Fibroblast of lung (primary cell): ENCODE results near the gene CUEDC1. TPM values are rescaled to one million over a fixed set of nuclear protein-coding genes. Genes with fewer than 3 reads are reported as not detected.

Source experiments
- DNase-seq, 2 donors: peaks; one replicate each; pipeline versions ENCODE4 v3.0.0 to v3.0.0-alpha.2; 2010; ENCODE audit warnings: low read depth in 2 of 2
- H2AFZ ChIP-seq: 2 replicates; pipeline ENCODE4 v1.5.1; 2012; ENCODE audit warnings: low read length, control low read depth, inconsistent platforms
- H3K27ac ChIP-seq: 2 replicates; pipeline ENCODE4 v1.5.1; 2011; ENCODE audit warnings: low read length, control low read depth; ENCODE audit not compliant: insufficient read depth
- H3K27me3 ChIP-seq: 2 replicates; pipeline ENCODE4 v1.5.1; 2011; ENCODE audit warnings: mild to moderate bottlenecking, low read length; ENCODE audit not compliant: control insufficient read depth, insufficient read depth
- H3K36me3 ChIP-seq: 2 replicates; pipeline ENCODE4 v1.5.1; 2011; ENCODE audit warnings: low read length; ENCODE audit not compliant: control insufficient read depth, insufficient read depth
- H3K4me1 ChIP-seq: 2 replicates; pipeline ENCODE4 v1.5.1; 2011; ENCODE audit warnings: low read length; ENCODE audit not compliant: control insufficient read depth, insufficient read depth; ENCODE audit errors: extremely low read depth
- H3K4me2 ChIP-seq: 2 replicates; pipeline ENCODE4 v1.5.1; 2011; ENCODE audit warnings: low read length, control low read depth; ENCODE audit not compliant: insufficient read depth; ENCODE audit errors: extremely low read depth
- H3K4me3 ChIP-seq, 4 experiments: fragments of 200-600 bp in 1 of 4; sonication (generic) in 1 of 4; replicated peaks in 1 of 4; 2 replicates each; pipeline ENCODE4 v1.5.1; 2011 to 2016; ENCODE audit warnings: low read length in 4 of 4, low read depth in 3 of 4, mild to moderate bottlenecking in 3 of 4, control low read depth in 2 of 4, inconsistent platforms in 1 of 4, mixed read lengths in 1 of 4; ENCODE audit not compliant: insufficient read depth in 1 of 4; ENCODE audit errors: control extremely low read depth in 1 of 4
- H3K79me2 ChIP-seq: 2 replicates; pipeline ENCODE4 v1.5.1; 2012; ENCODE audit warnings: mild to moderate bottlenecking, low read length, inconsistent platforms; ENCODE audit not compliant: control insufficient read depth, insufficient read depth
- H3K9ac ChIP-seq: 2 replicates; pipeline ENCODE4 v1.5.1; 2011; ENCODE audit warnings: mild to moderate bottlenecking, low read length, control low read depth; ENCODE audit not compliant: insufficient read depth
- H3K9me3 ChIP-seq: 2 replicates; pipeline ENCODE4 v1.5.1; 2012; ENCODE audit warnings: low read depth, low read length; ENCODE audit not compliant: control insufficient read depth, insufficient read depth
- H4K20me1 ChIP-seq: 2 replicates; pipeline ENCODE4 v1.5.1; 2011; ENCODE audit warnings: low read length; ENCODE audit not compliant: control insufficient read depth, insufficient read depth; ENCODE audit errors: extremely low read depth
- EZH2 ChIP-seq: IDR thresholded peaks from 2 replicates; pipeline ENCODE4 v1.5.1; 2012; ENCODE audit warnings: low read length, control low read depth, mild to moderate bottlenecking; ENCODE audit errors: missing control alignments
- polyA plus RNA-seq, 2 donors: library from polyadenylated mRNA; depleted of rRNA in 1 of 2; stranded (reverse) in 1 of 2; unstranded in 1 of 2; fragments of >200 nt; gene quantifications; 2 replicates each; pipeline ENCODE4 v1.2.1, GENCODE V29; 2011 to 2012; ENCODE audit warnings: missing spikeins in 1 of 2
- total RNA-seq: library from RNA; depleted of rRNA; stranded (reverse); fragments of >200 nt; gene quantifications from 2 replicates; pipeline ENCODE4 v1.2.1, GENCODE V29; 2014
- TF ChIP-seq, protein P1 (sequence below), 2 donors: IDR thresholded peaks in 1 of 2; conservative IDR thresholded peaks in 1 of 2; 1 replicate in 1 of 2; 2 replicates in 1 of 2; pipeline ENCODE4 v1.5.1; 2011 to 2012; ENCODE audit warnings: low read length in 2 of 2, control low read depth in 1 of 2, inconsistent platforms in 1 of 2, low read depth in 1 of 2, mild to moderate bottlenecking in 1 of 2

Gene CUEDC1
- total and polyA plus RNA-seq, 2 donors (not counting 1 experiment from before 2014, with no cell fraction given), result 11.9 to 34.9 TPM

DNA sequence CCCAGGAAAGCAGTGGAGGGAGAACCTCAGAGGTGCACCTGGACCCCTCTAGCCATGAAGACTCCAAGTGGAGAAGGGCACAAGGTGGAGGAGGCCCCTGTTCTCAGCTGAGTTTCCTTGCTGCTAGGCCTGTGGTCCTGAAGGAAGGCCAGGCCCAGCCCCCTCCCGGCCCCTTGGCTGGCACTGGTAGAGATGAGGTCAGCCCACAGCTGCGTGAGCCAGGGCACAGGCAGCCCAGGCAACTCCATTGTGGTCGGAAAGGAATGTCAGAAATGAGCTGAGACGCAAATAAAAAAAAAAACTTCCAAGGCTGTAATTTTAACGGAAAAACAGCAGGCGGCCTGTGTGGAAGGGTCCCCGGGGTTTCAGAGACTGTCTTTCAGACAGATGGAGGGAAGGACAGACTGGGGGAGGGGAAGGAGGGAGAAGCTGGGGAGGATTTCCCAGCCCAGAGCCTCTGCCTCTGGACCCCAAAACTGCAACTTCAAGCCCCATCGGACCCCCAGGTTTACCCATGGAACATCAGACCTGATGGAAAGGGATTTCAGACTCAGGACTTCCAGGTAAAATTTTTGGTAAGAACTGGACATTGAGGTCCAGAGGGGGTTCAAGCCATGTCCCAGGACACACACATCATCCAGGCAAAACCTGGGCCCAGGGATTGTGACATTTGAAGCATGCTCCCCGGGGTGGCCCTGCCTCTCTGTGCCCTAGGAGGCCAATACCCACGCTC, 79.8 kb downstream of the CUEDC1 start:
- Histone ChIP-seq H3K4me3 (peak overlapping the region in 1 of 4 experiments; percentile 34), H3K9me3 (no peaks in the 10 kb centered on the region), H2AFZ (no peak overlapping the region), H3K27me3 (no peaks in the 10 kb centered on the region), H3K27ac (peak overlapping the region; percentile 95), H3K79me2 (peaks cover 2% of the 10 kb centered on the region), H4K20me1 (no peaks in the 10 kb centered on the region), H3K36me3 (peaks cover 25% of the 10 kb centered on the region), H3K4me1 (peaks cover 57% of the 10 kb centered on the region), H3K9ac (peak overlapping the region; percentile 69), H3K4me2 (peak overlapping the region; percentile 60)
- peak; percentile 98 to 99 for DNase-seq
- TF ChIP-seq EZH2, result no peak
- TF ChIP-seq, protein P1, sequence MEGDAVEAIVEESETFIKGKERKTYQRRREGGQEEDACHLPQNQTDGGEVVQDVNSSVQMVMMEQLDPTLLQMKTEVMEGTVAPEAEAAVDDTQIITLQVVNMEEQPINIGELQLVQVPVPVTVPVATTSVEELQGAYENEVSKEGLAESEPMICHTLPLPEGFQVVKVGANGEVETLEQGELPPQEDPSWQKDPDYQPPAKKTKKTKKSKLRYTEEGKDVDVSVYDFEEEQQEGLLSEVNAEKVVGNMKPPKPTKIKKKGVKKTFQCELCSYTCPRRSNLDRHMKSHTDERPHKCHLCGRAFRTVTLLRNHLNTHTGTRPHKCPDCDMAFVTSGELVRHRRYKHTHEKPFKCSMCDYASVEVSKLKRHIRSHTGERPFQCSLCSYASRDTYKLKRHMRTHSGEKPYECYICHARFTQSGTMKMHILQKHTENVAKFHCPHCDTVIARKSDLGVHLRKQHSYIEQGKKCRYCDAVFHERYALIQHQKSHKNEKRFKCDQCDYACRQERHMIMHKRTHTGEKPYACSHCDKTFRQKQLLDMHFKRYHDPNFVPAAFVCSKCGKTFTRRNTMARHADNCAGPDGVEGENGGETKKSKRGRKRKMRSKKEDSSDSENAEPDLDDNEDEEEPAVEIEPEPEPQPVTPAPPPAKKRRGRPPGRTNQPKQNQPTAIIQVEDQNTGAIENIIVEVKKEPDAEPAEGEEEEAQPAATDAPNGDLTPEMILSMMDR (conservative IDR thresholded peaks at IDR 0.05 in 1 of 2, IDR thresholded peaks at IDR 0.05 in 1 of 2; ENCODE audit: low read depth in 1 of 2, low read length in 2 of 2), result peak; percentile 75 to 76

DNA sequence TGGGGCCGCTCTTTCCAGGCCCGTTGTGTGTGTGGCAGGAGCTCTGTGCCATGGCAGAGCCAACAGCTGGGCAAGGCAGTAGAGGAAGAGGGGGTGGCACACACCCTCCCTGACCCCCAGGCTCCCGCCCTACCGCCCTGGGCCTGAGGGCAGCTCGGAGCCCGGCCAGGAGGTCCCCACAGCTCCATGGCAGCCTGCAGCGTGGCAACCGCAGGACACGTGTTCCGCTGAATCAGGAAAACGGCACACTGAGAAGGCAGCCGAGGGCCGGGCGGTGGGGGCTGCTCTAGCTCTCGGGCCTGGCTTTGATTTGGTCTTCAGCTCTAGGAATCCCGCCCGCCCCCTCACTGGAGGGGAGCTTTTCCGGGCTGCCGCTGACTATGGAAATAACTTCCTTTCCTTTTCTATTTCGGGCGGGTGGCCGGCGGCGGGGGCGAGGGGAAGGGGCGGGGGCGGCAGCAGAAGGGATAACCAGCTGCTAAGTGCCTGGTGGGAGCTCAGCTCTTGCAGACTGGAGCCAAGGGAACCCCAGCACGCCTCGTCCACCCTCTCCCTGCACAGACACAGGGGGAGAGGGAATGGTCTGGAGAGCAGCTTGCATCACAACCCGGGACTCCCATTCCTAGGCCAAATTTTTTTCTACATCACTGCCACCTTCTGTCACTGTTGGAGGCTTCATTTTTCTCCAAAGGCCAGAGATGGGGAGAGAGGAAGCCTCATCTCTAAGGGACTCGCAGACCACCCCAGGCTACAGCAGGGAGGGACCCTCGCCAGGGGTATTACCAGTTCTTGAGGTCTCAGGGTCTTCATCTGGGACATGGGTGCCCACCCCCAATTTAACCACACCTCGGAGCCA, 80.5 kb downstream of the CUEDC1 start:
- Histone ChIP-seq H3K9me3 (no peaks in the 10 kb centered on the region), H3K9ac (peak overlapping the region; percentile 81), H3K4me3 (peak overlapping the region in 1 of 4 experiments; percentile 34), H4K20me1 (no peaks in the 10 kb centered on the region), H3K4me2 (peak overlapping the region; percentile 68), H2AFZ (no peak overlapping the region), H3K79me2 (no peaks in the 10 kb centered on the region), H3K27ac (peak overlapping the region; percentile 95), H3K4me1 (peaks cover 58% of the 10 kb centered on the region), H3K27me3 (no peaks in the 10 kb centered on the region), H3K36me3 (peaks cover 25% of the 10 kb centered on the region)
- TF ChIP-seq, protein P1 (conservative IDR thresholded peaks at IDR 0.05 in 1 of 2, IDR thresholded peaks at IDR 0.05 in 1 of 2; ENCODE audit: low read depth in 1 of 2, low read length in 2 of 2), result no peak
- no peak for TF ChIP-seq EZH2
- peak; percentile 91 to 97 for DNase-seq

DNA sequence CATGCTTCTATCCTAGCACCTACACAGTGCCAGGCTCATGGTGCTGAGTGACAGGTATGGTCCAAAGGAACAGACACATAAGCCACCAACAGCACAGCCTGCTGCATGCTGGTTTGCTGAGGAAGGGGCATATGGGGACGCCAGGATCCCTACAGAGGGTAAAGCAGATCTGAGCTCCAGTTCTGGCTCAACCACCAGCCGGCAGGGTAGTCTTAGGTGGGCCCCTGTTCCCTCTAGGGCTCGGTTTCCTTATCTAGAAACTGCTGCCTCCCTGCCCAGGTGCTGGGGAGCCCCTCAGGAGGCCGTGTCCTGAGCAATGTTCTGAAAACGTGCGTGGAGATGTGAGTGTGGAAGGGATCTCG, 81.2 kb downstream of the CUEDC1 start:
- Histone ChIP-seq H3K79me2 (no peaks in the 10 kb centered on the region), H3K4me1 (peaks cover 58% of the 10 kb centered on the region), H3K27ac (peak overlapping the region; percentile 95), H3K27me3 (no peaks in the 10 kb centered on the region), H3K36me3 (peaks cover 29% of the 10 kb centered on the region), H3K9ac (peak overlapping the region; percentile 81), H3K9me3 (no peaks in the 10 kb centered on the region), H2AFZ (no peak overlapping the region), H4K20me1 (no peaks in the 10 kb centered on the region), H3K4me2 (peak overlapping the region; percentile 68), H3K4me3 (peak overlapping the region in 1 of 4 experiments; percentile 22)
- no peak for DNase-seq
- TF ChIP-seq EZH2, result no peak
- TF ChIP-seq, protein P1 (conservative IDR thresholded peaks at IDR 0.05 in 1 of 2, IDR thresholded peaks at IDR 0.05 in 1 of 2; ENCODE audit: low read depth in 1 of 2, low read length in 2 of 2), result no peak
